HG02970 (cell line): ENCODE results near the gene AGBL4.

Experiments used
- ATAC-seq: cut with Tn5 transposase; IDR thresholded peaks from one replicate; pipeline ENCODE4 v1.9.1; 2021; ENCODE audit warnings: mild to moderate bottlenecking, moderate library complexity, moderate number of reproducible peaks; ENCODE audit not compliant: unreplicated experiment, low FRiP score

The AGBL4 gene

GRCh38 chr1:49465486-49466185 is 558.1 kb downstream of the AGBL4 start:
- ATAC-seq: no peak

GRCh38 chr1:49448200-49448599 is 575.6 kb downstream of the AGBL4 start:
- no peak for ATAC-seq

GRCh38 chr1:49436865-49437264 is 586.9 kb downstream of the AGBL4 start:
- ATAC-seq: no peak

DNA sequence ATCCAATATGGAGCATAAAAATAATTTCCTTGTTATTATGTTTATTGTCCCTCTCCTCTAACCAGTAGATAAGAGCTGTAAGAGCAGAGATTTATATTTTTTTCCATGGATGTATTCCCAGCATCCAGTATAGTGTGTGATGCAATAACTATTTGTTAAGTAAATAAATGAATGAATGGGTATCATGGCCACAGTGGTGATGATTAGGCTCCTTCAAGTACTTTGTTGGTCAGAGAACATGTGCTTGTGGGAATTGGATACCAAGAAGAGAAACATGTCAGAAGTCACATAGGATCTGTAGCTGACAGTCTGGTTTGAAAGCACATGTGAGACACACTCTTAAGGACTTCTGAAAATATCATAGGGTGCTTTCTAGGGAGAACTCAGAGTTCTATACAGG is 588.5 kb downstream of the AGBL4 start:
- no peak for ATAC-seq

DNA sequence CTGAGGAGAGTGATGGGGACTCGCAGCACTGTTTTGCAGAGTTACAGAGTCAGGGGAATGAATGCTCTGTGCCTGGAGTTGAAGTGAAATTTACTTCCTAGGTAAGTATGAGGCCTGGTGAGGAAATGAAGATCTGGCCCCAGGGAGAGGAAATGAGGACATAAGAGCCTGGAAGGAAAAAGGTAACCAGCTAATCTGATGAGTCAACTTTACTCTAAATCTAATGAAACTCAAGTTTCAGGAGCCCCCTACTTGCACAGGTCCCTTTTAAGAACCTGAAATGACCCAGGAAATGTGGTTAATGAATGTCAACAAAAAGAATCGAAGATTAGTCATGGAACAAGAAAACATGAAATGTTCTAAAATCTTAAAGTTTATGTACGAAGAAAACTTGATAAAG is 599.0 kb downstream of the AGBL4 start:
- no peak for ATAC-seq

- no peak for ATAC-seq
Measured at GRCh38 chr1:49416758-49417157, 607.0 kb downstream of the AGBL4 start.

GRCh38 chr1:49408346-49408745 is 615.4 kb downstream of the AGBL4 start:
- ATAC-seq: no peak

GRCh38 chr1:49397086-49397485 is 626.7 kb downstream of the AGBL4 start:
- no peak for ATAC-seq

DNA sequence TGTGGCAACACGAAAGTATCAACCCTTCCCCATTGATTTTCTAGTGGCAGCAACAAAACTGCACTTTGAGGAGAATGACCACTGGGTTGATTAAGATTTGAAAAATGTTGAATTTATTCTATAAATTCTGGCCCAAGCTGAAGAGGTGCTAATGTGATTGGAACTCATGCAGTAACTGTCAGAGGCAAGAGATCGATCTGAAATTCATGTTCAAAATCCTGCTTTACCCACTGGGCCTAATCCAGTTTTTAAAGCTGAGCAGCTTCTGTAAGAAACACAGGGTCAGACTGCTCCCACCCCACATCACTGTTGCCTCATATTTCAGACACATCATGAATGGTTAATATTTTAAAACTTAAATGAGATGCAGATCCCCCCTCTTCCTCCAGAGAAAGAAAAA is 629.6 kb downstream of the AGBL4 start:
- ATAC-seq: no peak

GRCh38 chr1:49389699-49390098 is 634.1 kb downstream of the AGBL4 start:
- ATAC-seq: no peak

DNA sequence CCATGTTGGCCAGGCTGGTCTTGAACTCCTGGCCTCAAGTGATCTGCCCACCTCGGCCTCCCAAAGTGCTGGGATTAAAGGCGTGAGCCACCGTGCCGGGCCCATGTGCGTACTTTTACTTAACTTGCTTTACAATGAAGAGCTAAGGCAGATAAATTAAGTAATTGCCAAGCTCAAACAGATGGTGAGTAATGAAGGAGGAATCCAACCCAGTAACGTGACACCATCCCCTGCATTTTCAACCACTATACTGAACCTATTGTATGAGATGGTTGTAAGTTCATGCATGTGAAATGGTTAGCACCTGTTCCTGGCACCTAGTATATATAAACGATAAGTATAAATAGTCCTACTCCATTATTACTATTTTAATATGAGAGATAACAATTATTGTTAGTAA is 659.1 kb downstream of the AGBL4 start:
- ATAC-seq: no peak

GRCh38 chr1:49363628-49364027 is 660.1 kb downstream of the AGBL4 start:
- no peak for ATAC-seq

- no peak for ATAC-seq
Measured at GRCh38 chr1:49358036-49358435, 665.7 kb downstream of the AGBL4 start.

GRCh38 chr1:49356594-49356993 is 667.2 kb downstream of the AGBL4 start:
- ATAC-seq: no peak

- no peak for ATAC-seq
Measured at GRCh38 chr1:49351768-49352167, 672.0 kb downstream of the AGBL4 start.

DNA sequence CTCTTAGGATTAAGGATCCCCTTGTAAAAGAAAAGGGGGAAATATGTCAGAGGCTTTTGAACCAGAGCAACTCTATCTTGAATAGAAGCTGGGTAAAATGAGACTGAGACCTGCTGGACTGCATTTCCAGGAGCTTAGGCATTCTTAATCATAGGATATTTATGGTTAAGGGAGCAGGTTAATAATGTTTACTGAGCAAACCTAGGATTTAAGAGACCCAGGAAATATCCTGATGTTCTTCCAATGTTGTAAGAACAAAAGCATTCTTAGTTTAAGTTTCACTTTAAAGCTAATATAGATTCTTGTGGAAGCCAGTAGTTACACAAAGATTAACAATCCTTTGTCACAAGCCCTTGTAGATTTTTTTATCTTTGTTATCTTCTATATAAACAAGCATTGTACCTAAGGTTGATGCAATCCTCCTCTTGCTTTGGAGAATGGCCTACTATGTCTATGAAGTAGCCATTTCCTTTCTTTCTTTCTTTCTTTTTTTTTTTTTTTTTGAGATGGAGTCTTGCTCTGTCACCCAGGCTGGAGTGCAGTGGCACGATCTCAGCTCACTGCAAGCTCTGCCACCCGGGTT is 676.9 kb downstream of the AGBL4 start:
- ATAC-seq: no peak

GRCh38 chr1:49340576-49340975 is 683.2 kb downstream of the AGBL4 start:
- ATAC-seq: no peak

- ATAC-seq: no peak
Measured at GRCh38 chr1:49339043-49339442, 684.7 kb downstream of the AGBL4 start.

DNA sequence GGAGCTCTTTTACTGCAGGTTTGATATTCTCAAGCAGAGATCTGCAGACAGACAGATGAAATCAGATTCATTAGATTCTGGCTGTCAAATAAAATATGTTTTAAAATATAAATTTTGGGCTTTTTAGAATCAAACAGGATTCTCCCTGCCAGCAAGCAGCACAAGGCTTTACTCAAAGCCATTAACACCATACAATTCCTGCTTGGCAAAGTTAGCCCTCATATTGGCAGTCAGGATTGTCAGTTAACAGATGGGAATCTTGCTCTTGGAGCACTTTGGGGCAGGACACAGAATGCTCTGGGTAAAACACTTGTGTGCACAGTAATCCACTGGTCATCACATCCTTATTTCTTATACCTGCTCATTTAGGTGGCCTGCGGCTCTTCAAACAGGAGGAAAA is 686.5 kb downstream of the AGBL4 start:
- ATAC-seq: no peak

DNA sequence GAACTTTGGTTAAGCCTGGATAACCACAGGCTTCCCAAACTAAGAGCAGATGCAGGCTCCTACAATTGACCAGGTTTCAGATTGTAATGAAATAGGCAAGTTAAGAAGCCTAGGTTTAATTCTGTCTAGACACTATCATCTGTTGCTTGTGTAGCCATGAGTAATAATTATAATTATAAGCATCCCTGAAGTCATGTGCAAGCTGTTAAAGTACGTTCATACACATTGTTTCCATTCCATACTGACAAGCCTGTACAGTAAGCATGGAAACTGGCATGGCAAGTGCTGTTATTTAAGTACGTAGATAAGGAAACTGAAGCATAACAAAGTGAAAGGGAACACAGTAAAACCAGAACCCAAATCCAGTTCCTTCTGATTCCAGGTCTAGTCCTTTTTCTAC is 689.8 kb downstream of the AGBL4 start:
- ATAC-seq: no peak

DNA sequence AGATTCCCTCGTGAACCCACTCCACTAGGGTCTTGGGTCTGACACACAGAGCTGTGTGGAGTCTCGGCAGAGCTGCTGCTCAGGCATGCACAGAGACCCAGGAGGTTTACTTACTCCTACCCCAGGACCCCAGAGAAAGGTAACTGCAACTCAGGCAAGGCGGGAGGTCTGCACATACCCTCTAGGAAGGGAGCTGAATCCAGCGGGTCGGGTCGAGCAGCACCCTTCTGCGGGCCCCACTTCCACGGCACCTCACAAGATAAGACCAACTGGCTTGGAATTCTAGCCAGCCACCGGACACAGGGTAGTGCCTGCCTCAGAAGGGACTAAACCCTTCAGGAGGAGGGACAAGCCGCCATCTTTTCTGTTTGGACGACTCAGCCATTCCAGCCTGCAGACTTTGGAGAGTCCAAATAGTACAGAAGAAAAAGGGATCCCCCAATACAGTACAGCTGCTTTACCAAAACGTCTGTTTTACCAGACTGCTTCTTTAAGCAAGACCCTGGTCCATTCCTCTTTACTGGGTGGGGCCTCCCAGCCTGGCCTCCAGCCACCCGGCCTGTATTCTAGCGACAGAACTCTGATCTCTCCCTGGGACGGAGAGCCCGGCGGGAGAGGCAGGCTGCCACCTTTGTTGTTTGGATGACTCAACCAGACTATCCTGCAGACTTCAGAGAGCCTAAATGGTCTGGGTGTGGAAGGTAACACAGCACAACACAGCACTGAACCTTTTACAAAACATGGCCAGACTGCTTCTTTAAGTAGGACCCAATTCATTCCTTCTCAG is 692.5 kb downstream of the AGBL4 start:
- ATAC-seq: no peak
